Measurements from ENCODE around the gene LRRC75A. TPM values are rescaled to one million over a fixed set of nuclear protein-coding genes. Genes with fewer than 3 reads are reported as not detected.

The LRRC75A gene
- total and polyA plus RNA-seq, 2 of the 13 experiments (the other 11 are each of a cell fraction or from before 2014, with no cell fraction given), result 0.03 TPM; not detected in 1

- no peak for TF ChIP-seq HDAC6 (IDR thresholded peaks at IDR 0.05; ENCODE audit: low read depth, low read length)
These were observed 19.5 kb downstream of the LRRC75A start (continued) for GRCh38 chr17:16472539-16472938.

GRCh38 chr17:16471295-16471694 lies 20.7 kb downstream of the LRRC75A start:
- 54% methylated on average over 3 of the region's 5 CpGs for WGBS (ENCODE audit: low lambda C conversion rate)
- H2AFZ ChIP-seq (ENCODE audit: low read length), result no peak overlapping the region
- H3K4me1 ChIP-seq (ENCODE audit: insufficient read depth, low read length), result peaks cover 36% of the 10 kb centered on the region
- no peak overlapping the region for H3K9ac ChIP-seq (ENCODE audit: insufficient read depth, low read depth, low read length)
- no peaks in the 10 kb centered on the region for H3K36me3 ChIP-seq (replicated peaks in 1 of 2; ENCODE audit: control insufficient read depth in 1 of 2, insufficient read depth in 2 of 2, low read length in 2 of 2)
- H3K27ac ChIP-seq (ENCODE audit: extremely low read length, insufficient read depth, low read length), result no peak overlapping the region
- H3K4me2 ChIP-seq (ENCODE audit: low read depth, low read length), result no peak overlapping the region
- ChIA-PET CTCF (ENCODE audit: low intra/inter-chr PET ratio, low total read pairs) (no interaction called here), POLR2A (no interaction called here)
- intact Hi-C loops (cut with micrococcal nuclease; ENCODE audit: unreplicated experiment) (no loop called here), in situ Hi-C loops (cut with HindIII; ENCODE audit: extremely low pct_ligation_motif_present, low pct_unique_long_range_greater_than_20kb) (no loop called here)
- no TSS peak for BruUV-seq (replicated peaks)
- TF ChIP-seq XRCC5 (optimal IDR thresholded peaks at IDR 0.05; ENCODE audit: low read length) (no peak), ZNF12 (CRISPR knock-in tag; IDR thresholded peaks at IDR 0.05) (no peak), ATF3 (CRISPR knock-in tag; IDR thresholded peaks at IDR 0.05) (no peak), CREBL2 (CRISPR knock-in tag; IDR thresholded peaks at IDR 0.05; ENCODE audit: borderline replicate concordance) (no peak), HIC2 (CRISPR knock-in tag; IDR thresholded peaks at IDR 0.05; ENCODE audit: low read depth) (no peak), ZNF546 (CRISPR knock-in tag; conservative IDR thresholded peaks at IDR 0.05) (no peak), RAD51 (IDR thresholded peaks at IDR 0.05; ENCODE audit: borderline replicate concordance) (no peak), ZBTB46 (CRISPR knock-in tag; IDR thresholded peaks at IDR 0.05; ENCODE audit: borderline replicate concordance) (no peak), MXI1 (IDR thresholded peaks at IDR 0.05; ENCODE audit: borderline replicate concordance, low read depth, low read length) (no peak), ZFP90 (CRISPR knock-in tag; IDR thresholded peaks at IDR 0.05; ENCODE audit: borderline replicate concordance) (no peak), ZNF563 (CRISPR knock-in tag; IDR thresholded peaks at IDR 0.05) (no peak), BCL3 (CRISPR knock-in tag; IDR thresholded peaks at IDR 0.05) (no peak), RBM39 (IDR thresholded peaks at IDR 0.05; ENCODE audit: low read depth, low read length, poor library complexity, severe bottlenecking) (no peak), JUND (CRISPR knock-in tag; IDR thresholded peaks at IDR 0.05) (no peak), THAP11 (CRISPR knock-in tag; IDR thresholded peaks at IDR 0.05) (no peak), NFIC (IDR thresholded peaks at IDR 0.05; ENCODE audit: low read length) (no peak)
- no peak for DNase-seq (ENCODE audit: low spot score)
- H4K20me1 ChIP-seq (ENCODE audit: insufficient read depth, low read length), result no peaks in the 10 kb centered on the region; the same call in 1 of the 2 replicates
- no peaks in the 10 kb centered on the region for H3K79me2 ChIP-seq (ENCODE audit: insufficient read depth, low read length)
- FAIRE-seq, result no peak
- H3K27me3 ChIP-seq (ENCODE audit: control insufficient read depth in 1 of 2, insufficient read depth in 2 of 2, low read length in 2 of 2), result peaks cover 4 to 28% of the 10 kb centered on the region in 2 experiments; a peak in 4 of 5 replicates
- no peak for ATAC-seq
- H3K9me3 ChIP-seq (ENCODE audit: low read length), result no peaks in the 10 kb centered on the region
- H3K4me3 ChIP-seq (replicated peaks in 1 of 3; ENCODE audit: insufficient read depth in 1 of 3, low read depth in 2 of 3, low read length in 3 of 3), result no peak overlapping the region
